ENCODE data around the gene IQCF6.
"Not testable (repeated sequence)": the region's sequence is repeated elsewhere in the genome, so short reads cannot be mapped to it uniquely, and the experiment has no call there.

IQCF6 gene

DNA sequence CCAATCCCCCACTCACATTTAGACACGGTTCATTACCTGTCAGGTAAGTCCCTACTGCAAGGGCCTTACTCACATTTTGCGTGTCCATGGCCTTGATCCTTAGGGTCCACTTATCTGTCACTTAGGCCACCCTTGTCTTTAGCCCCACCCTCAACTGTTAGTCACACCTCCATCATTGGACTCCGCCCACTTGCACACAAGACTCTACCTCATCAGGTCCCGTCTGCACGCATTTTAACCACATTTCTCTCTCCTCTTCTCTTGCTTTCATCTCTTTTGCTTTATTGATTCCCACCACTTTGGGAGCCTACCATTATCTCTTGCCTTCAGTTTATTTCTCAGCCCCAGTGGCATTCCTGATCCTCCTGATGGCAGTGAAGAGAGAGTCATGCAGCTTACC, at the start of gene IQCF6:
Gene IQCF6, minus strand, starts transcription at position 101 of the 400 bp plus-strand sequence. Its CDS starts 13 bp downstream, at position 88.
- no peak for DNase-seq

- DNase-seq = no peak
These were observed 49.3 kb upstream of the IQCF6 start for GRCh38 chr3:51828297-51828696.

DNA sequence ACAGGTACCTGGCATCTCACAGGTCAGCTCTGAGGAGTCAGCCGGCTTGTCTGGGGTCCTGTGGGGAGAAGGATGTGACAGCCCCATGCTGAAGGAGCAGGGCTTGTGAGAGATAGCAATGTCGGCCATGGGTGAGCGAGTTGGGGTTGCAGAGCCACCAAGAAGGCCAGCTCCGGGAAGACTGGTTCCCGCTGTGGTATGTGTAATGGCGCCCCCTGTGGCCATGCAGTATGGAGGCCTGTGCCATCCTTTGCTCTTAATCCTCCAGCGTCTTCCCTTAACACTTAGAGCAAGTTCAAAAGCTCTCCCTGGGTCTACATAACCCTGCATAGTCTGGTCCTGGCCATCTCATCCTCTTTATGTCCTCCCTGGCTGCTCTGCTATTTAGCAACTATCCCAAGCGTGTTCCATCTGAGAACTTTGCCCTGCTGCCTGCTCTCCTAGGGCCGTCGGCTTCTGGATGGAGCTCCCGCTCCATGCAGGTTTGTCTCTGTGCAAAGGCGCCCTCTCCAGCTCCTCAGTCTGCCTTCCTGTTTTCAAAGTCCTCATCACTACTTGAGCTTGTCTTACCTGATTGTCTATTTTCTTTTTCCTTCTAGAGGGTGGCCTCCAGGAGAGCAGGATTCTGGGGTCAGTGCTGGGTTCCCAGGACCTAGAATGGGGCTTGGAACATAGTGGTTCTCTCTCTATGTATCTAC, 40.8 kb upstream of the IQCF6 start:
- no peak for DNase-seq

DNA sequence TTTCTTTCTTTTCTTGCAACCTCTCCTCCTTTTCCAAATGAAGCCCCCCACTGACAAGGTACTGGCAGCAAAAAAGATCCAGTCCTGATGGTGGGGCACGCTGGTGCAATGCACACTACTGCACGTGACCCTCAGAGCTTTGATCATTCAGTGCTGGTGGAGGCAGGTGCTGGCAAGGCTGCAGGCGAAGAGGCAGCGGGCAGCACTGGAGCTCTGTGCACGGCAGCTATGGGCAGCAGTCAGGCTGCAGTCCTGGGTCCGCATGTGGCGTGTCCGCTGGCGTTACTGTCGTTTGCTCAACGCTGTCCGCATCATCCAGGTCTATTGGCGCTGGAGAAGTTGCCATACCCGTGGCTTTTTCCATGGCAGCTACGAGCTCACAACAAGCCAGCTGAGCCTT, 40.1 kb upstream of the IQCF6 start:
- DNase-seq = no peak

- no peak for DNase-seq
These were observed 38.3 kb upstream of the IQCF6 start for GRCh38 chr3:51817375-51817774.

- no peak for DNase-seq
These were observed 37.7 kb upstream of the IQCF6 start for GRCh38 chr3:51816723-51817122.

DNA sequence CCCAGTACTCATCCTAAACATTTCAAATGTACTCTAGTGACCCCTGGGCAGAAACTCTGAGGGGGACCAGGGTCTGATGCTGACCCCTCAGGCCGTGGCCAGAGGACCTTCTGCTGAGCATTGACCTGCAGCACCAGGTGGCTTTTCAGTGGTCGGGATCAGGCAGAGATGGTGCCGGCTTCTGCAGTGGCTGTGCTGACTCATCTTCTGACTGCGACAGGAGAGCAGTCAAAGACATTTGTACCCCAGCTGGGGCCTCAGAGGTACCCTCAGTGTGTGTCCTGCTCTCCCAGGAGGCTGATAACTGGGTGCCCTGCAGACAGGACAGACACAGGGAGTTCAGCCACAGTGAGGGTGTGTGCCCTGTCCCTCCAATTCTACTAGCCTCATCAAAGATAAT, 36.6 kb upstream of the IQCF6 start:
- no peak for DNase-seq

DNA sequence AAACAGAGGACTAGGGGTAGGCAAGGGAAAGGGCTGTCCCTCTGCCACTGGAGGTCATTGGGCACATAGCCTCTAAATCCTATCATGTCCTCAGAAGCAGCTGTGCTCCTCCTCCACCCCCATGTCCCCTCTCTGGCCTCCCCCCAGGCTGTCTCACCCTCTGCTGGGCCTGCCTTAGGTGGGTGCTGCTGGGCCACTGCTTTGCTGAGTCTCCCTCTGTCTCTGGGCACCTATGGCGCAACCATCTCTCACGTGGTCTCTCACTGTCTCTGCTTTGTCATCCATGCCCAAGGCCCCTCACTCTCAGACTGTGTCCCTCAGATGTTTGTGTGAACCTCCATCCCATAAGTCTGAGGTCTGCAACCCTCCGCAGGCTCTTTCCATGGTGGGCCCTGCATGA, 35.0 kb upstream of the IQCF6 start:
- no peak for DNase-seq

DNA sequence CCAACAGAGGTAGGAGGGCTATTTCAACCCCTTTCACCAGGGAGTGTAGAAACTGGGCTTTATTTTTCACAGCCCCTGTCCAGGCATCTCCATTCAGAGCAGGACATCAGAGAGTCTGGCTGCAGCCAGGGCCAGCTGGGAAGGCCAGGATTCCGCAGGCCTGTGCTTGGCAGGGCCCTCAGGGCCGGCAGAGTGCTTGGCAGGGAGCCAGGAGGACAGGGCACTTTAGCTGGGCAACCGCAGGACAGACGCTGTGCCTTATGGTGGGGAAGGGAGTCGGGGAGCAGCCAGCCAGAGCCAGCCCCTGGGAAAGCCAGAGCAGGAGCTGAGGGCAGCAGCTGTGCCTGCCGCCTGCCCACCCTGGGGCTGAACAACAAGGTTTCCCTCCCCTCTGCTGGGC, 34.5 kb upstream of the IQCF6 start:
- DNase-seq = no peak

DNA sequence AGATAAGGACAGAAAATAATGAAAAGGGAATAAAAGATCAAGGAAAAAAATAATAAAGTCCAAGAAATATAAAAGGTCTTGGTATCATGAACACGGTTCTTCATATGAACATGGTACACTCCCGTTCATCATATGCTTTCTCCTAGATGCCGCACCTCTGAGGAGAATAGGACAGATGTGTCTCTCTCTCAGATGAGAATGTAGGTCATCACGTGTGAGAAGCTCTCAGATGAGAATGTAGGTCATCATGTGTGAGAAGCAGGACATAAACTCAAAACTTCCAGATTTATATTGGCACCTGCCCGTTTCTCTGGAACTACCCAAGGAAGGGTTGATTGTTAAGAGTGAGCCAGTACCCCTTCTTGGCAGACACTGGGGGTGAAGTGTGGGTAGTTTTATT, 29.9 kb upstream of the IQCF6 start:
- DNase-seq = no peak

DNA sequence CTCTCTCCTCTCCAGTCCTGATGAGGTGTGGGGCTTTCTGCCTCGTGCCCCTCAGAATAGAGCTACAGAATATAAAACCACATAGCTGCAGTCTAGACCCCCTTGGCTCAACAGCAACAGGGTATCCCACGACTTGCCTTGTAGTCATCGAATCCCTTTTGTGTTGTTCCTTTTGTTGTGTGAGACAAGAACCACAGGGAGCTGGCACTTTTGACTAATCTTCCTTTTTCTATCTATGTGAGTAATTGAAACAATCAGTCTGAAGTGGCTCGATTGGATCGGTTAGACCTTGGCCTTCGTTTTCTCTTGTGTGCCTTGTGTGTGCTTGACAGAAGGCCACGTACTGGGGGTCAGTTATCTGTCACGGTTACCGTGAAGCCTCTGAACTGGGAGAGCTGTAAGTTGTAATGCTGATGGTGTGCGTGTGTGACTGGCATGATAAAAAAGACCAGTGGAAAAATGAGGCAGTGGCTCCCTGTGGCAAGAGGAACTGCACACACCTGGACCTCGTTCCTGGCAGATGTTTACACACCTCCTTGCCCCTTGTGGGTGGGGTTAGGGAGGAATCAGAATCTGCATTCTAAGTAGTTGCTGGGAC, 23.2 kb upstream of the IQCF6 start:
- no peak for DNase-seq

- no peak for DNase-seq
These were observed 21.7 kb upstream of the IQCF6 start for GRCh38 chr3:51800750-51801125.

DNA sequence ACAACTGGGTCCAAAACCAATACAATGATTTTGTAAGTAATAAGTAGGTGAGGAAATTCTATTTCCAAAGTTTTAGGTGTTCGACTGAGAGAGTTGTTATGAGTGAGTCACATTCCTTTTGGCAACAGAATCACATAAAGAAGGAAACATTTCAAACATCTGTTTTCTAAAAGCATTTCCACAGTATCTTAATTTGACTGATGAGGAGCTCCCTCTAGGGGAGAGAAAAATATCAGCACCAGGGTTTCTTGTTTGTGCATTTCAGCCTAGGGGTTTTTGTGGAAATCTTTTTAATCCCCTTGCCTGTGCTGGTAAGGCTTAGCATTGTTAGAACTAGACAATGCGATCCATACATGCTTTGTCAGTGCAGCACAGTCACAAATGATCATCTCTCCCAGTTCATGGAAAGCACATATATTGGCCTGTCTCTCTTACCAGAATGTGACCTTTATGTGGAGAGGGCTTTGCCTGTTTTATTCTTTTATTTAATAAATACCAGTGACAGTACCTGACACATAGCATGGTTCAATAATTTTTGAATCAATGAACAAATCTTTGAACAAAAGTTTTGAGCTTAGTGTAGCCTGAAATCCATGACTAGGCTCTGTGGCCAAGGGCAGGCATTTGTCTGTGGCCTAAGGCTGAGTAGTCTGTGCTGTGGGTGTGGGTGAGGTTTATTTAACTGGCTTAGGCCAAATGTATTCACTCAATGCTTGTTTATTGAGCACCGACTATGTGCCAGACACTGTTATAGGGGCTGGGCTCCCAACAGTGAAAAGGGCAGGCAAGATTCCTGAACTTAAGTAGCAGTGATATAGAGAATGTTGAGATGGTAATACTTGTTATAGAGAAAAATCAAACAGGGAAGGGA, 21.1 kb upstream of the IQCF6 start:
- DNase-seq = peak; percentile 57

DNA sequence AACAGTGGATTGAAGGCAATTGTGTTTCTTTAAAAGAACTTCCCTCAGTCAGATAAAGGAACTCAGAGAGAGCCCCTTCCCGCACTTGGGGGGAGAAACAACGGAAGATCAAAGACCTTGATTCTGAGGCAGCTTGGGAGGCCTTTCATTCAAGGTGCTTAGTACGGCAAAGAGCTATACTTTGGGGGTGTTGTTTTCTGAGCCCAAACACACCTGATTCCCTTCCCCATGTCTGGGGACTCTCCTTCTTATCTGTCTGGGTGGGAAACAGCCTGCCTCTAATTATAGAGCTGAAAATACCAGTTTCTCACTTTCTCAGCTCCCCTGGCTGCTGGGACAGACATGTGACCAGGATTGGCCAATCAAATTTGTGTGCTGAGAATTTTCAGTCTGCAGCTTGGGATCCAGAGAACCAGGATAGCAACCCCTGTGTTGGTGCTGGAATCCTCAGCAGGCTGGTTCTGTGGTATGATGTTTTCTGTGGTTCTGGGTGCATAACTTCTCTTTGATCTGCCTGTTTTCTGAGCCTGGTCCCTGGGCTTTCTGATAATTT, 19.4 kb upstream of the IQCF6 start:
- no peak for DNase-seq

DNA sequence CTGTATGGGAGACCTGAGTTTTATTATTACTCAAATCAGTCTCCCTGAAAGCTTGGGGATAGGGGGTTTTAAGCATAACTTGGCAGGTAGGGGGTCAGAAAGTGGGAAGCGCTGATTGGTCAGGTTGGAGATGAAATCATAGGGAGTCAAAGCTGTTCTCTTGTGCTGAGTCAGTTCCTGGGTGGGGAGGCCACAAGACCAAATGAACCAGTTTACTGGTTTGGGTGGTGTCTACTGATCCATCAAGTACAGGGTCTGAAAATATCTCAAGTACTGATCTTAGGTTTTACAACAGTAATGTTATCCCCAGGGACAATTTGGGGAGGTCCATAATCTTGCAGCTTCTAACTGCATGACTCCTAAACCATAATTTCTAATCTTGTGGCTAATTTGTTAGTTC, 17.8 kb upstream of the IQCF6 start:
- DNase-seq = no peak

DNA sequence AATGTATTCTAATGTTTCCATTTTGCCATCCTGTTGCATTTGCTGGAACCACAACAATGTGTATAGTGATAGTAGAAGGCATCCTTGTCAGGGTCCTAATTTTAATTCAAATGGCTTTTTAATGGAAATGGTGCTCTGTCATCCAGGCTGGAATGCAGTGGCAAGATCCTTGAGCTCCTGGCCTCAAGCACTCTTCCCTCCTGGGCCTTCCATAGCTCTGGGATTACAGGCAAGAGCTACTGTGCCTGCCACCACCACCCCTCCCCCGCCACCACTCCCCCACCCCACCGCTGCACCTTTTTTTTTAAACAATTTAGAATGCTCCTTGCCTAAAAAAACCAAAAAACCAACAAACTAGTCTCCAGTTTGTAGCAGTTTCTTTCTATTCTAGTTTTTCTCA, 15.2 kb upstream of the IQCF6 start:
- no peak for DNase-seq

- DNase-seq = no peak
These were observed 13.2 kb upstream of the IQCF6 start for GRCh38 chr3:51792206-51792605.

DNA sequence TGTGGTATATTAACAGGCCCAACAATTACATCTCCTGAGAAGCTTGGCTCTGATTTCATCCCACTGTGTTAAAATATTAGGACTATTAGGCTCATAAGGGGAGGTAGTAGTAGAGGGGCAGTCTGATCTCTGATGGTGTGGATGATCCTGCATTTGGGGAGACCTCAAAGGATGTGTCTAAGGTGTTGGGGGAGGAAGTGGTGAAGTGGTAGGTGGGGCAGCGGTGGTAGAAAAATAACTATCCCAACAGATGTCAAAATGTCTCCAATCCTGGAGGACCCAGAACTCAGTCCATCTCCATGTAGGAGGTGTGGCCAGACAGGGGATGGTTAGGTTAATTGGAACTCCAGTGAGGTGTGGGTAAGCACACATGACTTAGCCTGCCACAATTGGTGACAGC, 10.4 kb upstream of the IQCF6 start:
- no peak for DNase-seq

DNA sequence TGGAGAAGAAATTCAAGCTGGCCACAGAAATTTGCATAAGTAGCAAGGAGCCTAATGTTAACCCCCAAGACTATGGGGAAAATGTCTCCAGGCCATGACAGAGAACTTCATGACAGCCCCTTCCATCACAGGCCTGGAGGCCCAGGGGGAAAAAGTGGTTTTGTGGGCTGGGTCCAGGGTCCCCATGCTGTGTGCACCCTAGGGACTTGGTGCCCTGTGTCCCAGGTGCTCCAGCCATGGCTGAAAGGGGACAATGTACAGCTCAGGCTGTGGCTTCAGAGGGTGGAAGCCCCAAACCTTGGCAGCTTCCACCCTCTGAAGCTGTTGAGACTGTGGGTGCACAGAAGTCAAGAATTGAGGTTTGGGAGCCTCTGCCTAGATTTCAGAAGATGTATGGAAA, 8.5 kb upstream of the IQCF6 start:
- DNase-seq = not testable (repeated sequence)

GRCh38 chr3:51786267-51786666, 7.2 kb upstream of the IQCF6 start:
- DNase-seq = no peak

GRCh38 chr3:51778554-51778953, 483 bp downstream of the IQCF6 start:
- DNase-seq = no peak

DNA sequence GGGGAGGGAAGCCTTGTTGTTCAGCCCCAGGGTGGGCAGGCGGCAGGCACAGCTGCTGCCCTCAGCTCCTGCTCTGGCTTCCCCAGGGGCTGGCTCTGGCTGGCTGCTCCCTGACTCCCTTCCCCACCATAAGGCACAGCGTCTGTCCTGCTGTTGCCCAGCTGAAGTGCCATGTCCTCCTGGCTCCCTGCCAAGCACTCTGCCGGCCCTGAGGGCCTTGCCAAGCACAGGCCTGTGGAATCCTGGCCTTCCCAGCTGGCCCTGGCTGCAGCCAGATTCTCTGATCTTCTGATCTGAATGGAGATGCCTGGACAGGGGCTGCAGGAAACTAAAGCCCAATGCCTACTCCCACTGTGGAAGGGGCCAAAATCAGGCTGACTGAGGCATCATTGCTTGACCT, 1.1 kb downstream of the IQCF6 start:
- peak; percentile 73 for DNase-seq

DNA sequence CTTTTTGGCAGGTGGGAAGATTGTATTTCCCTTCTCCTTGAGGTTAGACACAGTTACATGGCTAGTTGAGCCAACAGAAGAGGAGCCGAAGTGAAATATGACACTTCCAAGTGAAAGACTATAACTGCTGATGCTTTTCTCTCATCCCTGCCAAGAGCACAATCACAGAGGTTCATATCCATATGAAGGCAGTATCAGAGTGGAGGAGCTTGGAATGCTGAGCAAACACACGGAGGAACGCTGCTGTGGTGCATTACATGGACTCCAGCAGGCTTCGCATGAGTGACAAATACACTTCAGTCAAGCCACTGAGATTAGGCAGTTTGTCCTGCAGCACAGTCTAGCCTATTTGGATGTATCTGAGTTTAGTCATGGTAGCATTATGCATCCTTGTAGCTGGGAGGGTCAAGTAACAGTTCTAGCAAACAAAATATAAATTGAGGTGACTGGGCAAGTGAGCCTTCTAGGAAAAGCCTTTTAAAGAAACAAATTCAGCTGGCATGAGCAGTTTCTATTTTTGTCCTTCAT, 5.4 kb downstream of the IQCF6 start:
- peak; percentile 71 for DNase-seq

GRCh38 chr3:51759203-51759602, 19.8 kb downstream of the IQCF6 start:
- DNase-seq = no peak

Data from NCI-H2171 treated with DMSO at 0.1 percent for 48 hours (cell line).